A673 (cell line): Measurements from ENCODE around the gene HSPB2.

Experiments used
- EZH2 ChIP-seq: fragments of 200-600 bp; sonication (generic); IDR thresholded peaks from 2 replicates; pipeline ENCODE4 v1.6.1; 2017; ENCODE audit warnings: borderline replicate concordance, low read depth, mild to moderate bottlenecking, mixed read lengths, antibody characterized with exemption, low read length; ENCODE audit not compliant: poor library complexity, severe bottlenecking
- TF ChIP-seq, protein P1 (sequence below): fragments of 300-800, 200-600 bp; sonication (generic); conservative IDR thresholded peaks from 2 replicates; pipeline ENCODE4 v1.5.1; 2017; ENCODE audit warnings: low read depth, mild to moderate bottlenecking, antibody characterized with exemption, low read length, moderate library complexity, mixed read lengths

DNA sequence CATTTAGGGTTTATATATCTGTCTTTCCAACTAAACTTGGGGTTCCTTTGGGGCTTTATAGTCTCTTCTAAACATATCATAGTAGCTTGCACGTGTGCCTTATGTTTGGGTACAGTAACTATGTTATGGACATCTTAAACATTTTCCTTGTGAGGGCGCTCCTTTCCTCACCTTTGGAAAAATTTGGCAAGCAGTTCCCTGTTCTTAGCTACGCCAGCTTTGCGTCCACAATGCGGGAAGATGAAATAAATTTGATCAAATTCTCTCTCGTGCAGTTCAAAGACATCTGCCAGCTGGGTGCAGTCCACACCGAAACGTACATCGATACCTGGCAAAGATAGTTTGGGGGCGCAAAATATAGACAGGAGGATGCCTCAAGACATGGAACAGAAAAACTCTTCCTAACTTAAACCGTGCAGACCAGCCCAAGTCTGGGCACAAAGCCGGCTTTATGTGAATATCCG lies 34.1 kb upstream of the HSPB2 start:
- TF ChIP-seq, protein P1, sequence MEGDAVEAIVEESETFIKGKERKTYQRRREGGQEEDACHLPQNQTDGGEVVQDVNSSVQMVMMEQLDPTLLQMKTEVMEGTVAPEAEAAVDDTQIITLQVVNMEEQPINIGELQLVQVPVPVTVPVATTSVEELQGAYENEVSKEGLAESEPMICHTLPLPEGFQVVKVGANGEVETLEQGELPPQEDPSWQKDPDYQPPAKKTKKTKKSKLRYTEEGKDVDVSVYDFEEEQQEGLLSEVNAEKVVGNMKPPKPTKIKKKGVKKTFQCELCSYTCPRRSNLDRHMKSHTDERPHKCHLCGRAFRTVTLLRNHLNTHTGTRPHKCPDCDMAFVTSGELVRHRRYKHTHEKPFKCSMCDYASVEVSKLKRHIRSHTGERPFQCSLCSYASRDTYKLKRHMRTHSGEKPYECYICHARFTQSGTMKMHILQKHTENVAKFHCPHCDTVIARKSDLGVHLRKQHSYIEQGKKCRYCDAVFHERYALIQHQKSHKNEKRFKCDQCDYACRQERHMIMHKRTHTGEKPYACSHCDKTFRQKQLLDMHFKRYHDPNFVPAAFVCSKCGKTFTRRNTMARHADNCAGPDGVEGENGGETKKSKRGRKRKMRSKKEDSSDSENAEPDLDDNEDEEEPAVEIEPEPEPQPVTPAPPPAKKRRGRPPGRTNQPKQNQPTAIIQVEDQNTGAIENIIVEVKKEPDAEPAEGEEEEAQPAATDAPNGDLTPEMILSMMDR: no peak
- no peak for TF ChIP-seq EZH2
